ENCODE data around the gene ADCY9. TPM values are rescaled to one million over a fixed set of nuclear protein-coding genes. Genes with fewer than 3 reads are reported as not detected.

The ADCY9 gene
- total RNA-seq, 4 donors from 2014 or later: 6.3 to 22.3 (median 11.2) TPM

GRCh38 chr16:3987231-3987630, 129.0 kb downstream of the ADCY9 start:
- H3K4me3 ChIP-seq: no peak overlapping the region
- no peak for DNase-seq
- H3K27me3 ChIP-seq: no peaks in the 10 kb centered on the region
- no peaks in the 10 kb centered on the region for H3K9me3 ChIP-seq
- intact Hi-C loops (cut with DNase I): no loop called here
- WGBS, 2 donors: 84 to 93% methylated on average over 6 to 9 of the region's 13 CpGs
- peaks cover 0 to 36% (median 0%) of the 10 kb centered on the region in 3 donors for H3K36me3 ChIP-seq
- no peak overlapping the region for H3K27ac ChIP-seq
- H3K4me1 ChIP-seq: peaks cover 0 to 8% (median 0%) of the 10 kb centered on the region in 3 donors
- TF ChIP-seq POLR2A (IDR thresholded peaks at IDR 0.05) (no peak), CTCF (IDR thresholded peaks at IDR 0.05) (no peak)

- Histone ChIP-seq H3K27ac (no peak overlapping the region), H3K27me3 (no peaks in the 10 kb centered on the region), H3K4me3 (no peak overlapping the region), H3K9me3 (no peaks in the 10 kb centered on the region), H3K4me1 (peaks cover 0 to 8% (median 0%) of the 10 kb centered on the region in 3 donors), H3K36me3 (peaks cover 0 to 40% (median 0%) of the 10 kb centered on the region in 3 donors)
- intact Hi-C loops (cut with DNase I): no loop called here
- whole genome bisulfite sequencing, 2 donors: 92 to 93% methylated on average over 13 of the region's 13 CpGs
- DNase-seq: no peak
- TF ChIP-seq POLR2A (IDR thresholded peaks at IDR 0.05): no peak
- TF ChIP-seq CTCF (IDR thresholded peaks at IDR 0.05): no peak
Measured at GRCh38 chr16:3986235-3986544, 130.1 kb downstream of the ADCY9 start.

- Histone ChIP-seq H3K4me1 (peaks cover 0 to 17% (median 5%) of the 10 kb centered on the region in 3 donors), H3K27me3 (no peaks in the 10 kb centered on the region), H3K9me3 (no peaks in the 10 kb centered on the region), H3K36me3 (peaks cover 0 to 42% (median 5%) of the 10 kb centered on the region in 3 donors), H3K4me3 (no peak overlapping the region), H3K27ac (no peak overlapping the region)
- intact Hi-C loops (cut with DNase I): no loop called here
- TF ChIP-seq CTCF (IDR thresholded peaks at IDR 0.05) (no peak), POLR2A (IDR thresholded peaks at IDR 0.05) (no peak)
- WGBS, 2 donors: 89 to 90% methylated on average over 19 to 21 of the region's 31 CpGs
- no peak for DNase-seq
Measured at GRCh38 chr16:3984111-3985060, 131.9 kb downstream of the ADCY9 start.

- no peak for DNase-seq
- no peaks in the 10 kb centered on the region for H3K27me3 ChIP-seq
- 35 to 37% methylated on average over 6 to 8 of the region's 22 CpGs for WGBS, 2 donors
- H3K36me3 ChIP-seq: peaks cover 0 to 47% (median 12%) of the 10 kb centered on the region in 3 donors
- H3K9me3 ChIP-seq: no peaks in the 10 kb centered on the region
- H3K27ac ChIP-seq: no peak overlapping the region
- no peak overlapping the region for H3K4me3 ChIP-seq
- TF ChIP-seq POLR2A (IDR thresholded peaks at IDR 0.05): no peak
- TF ChIP-seq CTCF (IDR thresholded peaks at IDR 0.05): peak in 5 of 6 experiments; percentile 54 to 76 (median 67)
- intact Hi-C loops (cut with DNase I): no loop called here
- H3K4me1 ChIP-seq: peaks cover 0 to 17% (median 5%) of the 10 kb centered on the region in 3 donors
Measured at GRCh38 chr16:3983081-3983520, 133.1 kb downstream of the ADCY9 start.

DNA sequence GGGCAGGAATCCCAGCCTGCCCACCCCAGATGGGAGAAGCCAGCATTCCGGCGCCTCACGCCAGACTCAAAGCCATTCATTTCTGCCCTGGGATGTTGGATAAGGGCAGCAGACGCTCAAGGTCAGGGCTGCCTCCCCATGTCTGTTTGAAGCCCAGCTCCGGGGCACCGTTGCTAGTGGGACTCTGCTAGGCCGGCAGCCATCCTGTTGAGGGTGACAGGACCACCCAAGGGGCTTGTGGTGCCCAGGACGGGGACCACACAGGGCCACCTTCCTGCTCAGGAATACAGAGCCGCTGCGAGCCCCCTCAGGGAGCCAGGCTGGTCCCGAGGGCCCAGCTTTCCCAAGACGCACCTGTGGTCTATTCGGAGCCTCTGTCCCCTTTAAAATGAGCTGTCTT, 134.0 kb downstream of the ADCY9 start:
- intact Hi-C loops (cut with DNase I): no loop called here
- peaks cover 0 to 17% (median 5%) of the 10 kb centered on the region in 3 donors for H3K4me1 ChIP-seq
- no peaks in the 10 kb centered on the region for H3K9me3 ChIP-seq
- no peak for DNase-seq
- no peak overlapping the region for H3K4me3 ChIP-seq
- H3K27me3 ChIP-seq: no peaks in the 10 kb centered on the region
- H3K27ac ChIP-seq: no peak overlapping the region
- TF ChIP-seq CTCF (IDR thresholded peaks at IDR 0.05) (no peak), POLR2A (IDR thresholded peaks at IDR 0.05) (no peak)
- peaks cover 0 to 47% (median 12%) of the 10 kb centered on the region in 3 donors for H3K36me3 ChIP-seq
- 86 to 96% methylated on average over 5 to 7 of the region's 13 CpGs for WGBS, 2 donors

Measured in esophagus squamous epithelium (tissue), 5 donors.